ENCODE measurements around the gene RAB3IL1.
A peak's percentile ranks its signal among the peaks of the same experiment; 100 is the strongest.

The RAB3IL1 gene

DNA sequence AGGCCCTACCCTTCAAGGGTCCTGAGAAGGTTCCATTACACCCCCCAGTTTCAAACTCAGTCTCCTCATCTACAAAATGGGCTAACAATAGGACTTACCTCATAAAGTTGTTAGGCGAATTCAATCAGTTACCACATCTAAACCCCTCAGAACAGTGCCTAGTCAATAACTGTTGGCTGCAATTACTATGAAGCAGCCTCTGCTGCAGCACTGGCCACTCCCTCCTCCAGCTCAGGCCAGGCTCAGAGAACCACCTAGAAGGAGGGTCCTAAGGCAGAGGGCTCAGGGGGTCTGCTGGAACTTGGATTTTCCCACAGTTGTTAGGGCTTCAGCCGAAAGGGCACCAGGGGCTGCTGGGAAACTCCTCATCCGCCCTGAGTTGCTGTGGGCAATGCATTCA lies 30.7 kb downstream of the RAB3IL1 start:
- peaks cover 13 to 20% of the 10 kb centered on the region in 2 experiments for H3K4me1 ChIP-seq (ENCODE audit: control insufficient read depth in 1 of 2, insufficient read depth in 2 of 2, low read length in 2 of 2)
- WGBS (ENCODE audit: extremely low coverage, insufficient coverage, insufficient read length) = no CpG with 5 or more reads among the region's 3 CpGs

DNA sequence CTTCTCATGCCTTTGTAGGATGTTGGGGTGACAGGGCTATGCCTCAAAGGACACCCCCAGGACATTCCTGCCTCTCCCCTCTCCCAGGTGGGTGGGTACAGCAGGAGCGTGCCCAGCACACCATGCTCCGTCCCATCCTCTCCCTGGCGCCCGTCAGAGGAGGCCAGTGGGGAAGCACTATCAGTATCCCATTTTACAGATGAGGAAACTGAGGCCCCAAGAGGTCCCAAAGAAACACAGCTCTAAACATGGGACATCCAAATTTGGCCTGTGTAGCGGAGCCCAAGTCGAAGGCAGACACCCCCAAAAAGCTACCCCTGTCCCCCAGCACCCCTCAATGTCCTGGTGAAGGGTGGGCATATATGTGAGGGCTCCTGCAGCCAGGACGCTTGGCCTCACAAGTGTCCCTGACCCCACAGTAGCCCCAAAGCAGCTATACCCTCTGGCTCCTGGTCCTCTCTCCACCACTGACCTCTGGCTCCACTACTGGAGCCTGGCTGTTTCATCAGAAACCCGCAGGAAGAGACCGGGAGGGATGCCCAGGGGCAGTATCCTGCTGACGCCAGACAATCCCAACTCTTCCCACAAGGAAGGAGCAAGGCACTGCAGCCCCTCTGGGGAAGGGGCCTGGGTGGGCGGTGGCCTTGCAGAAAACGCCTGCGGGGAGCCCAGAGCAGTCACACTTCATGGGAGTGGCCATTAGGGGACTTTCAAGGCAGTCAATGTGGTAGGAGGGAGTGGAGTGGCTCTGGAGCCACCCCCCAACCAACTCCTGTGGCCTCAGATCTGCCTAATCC lies 31.4 kb downstream of the RAB3IL1 start:
- no peak overlapping the region for H3K9ac ChIP-seq (ENCODE audit: low read length)
- H3K79me2 ChIP-seq (ENCODE audit: control insufficient read depth, insufficient read depth, low read length, poor library complexity) = peaks cover 3% of the 10 kb centered on the region
- DNase-seq = peak; percentile 88 to 89
- H2AK5ac ChIP-seq (ENCODE audit: low read length) = no peak overlapping the region
- peaks cover 10 to 18% of the 10 kb centered on the region in 2 experiments for H3K4me1 ChIP-seq (ENCODE audit: control insufficient read depth in 1 of 2, insufficient read depth in 2 of 2, low read length in 2 of 2)
- H4K12ac ChIP-seq (ENCODE audit: low read depth, low read length) = no peak overlapping the region
- H3K9me3 ChIP-seq (ENCODE audit: insufficient read depth, low read depth, low read length) = peaks cover 4% of the 10 kb centered on the region
- WGBS (ENCODE audit: extremely low coverage, insufficient coverage, insufficient read length) = no CpG with 5 or more reads among the region's 13 CpGs
- H3K27me3 ChIP-seq (ENCODE audit: insufficient read depth, low read length) = no peaks in the 10 kb centered on the region
- H3K18ac ChIP-seq (ENCODE audit: low read length) = no peak overlapping the region
- no peak overlapping the region for H2BK120ac ChIP-seq (ENCODE audit: insufficient read depth, low read length, poor library complexity)
- H4K91ac ChIP-seq (ENCODE audit: low read depth, low read length) = peak overlapping the region; percentile 41
- no peak overlapping the region for H3K4ac ChIP-seq (ENCODE audit: low read depth, low read length)
- H3K79me1 ChIP-seq (ENCODE audit: low read length) = peaks cover 7% of the 10 kb centered on the region
- H3K14ac ChIP-seq (ENCODE audit: low read length) = peak overlapping the region; percentile 12
- no peak overlapping the region for H4K8ac ChIP-seq (ENCODE audit: low read depth, low read length)
- H2BK5ac ChIP-seq (ENCODE audit: low read depth, low read length, poor library complexity) = no peak overlapping the region
- no peak overlapping the region for H3K23ac ChIP-seq (ENCODE audit: low read length)
- H2BK12ac ChIP-seq (ENCODE audit: low read length) = peak overlapping the region; percentile 27
- H3K4me3 ChIP-seq (ENCODE audit: low read depth, low read length) = no peak overlapping the region
- H3K27ac ChIP-seq (ENCODE audit: low read depth, low read length) = no peak overlapping the region
- H3K36me3 ChIP-seq (ENCODE audit: control insufficient read depth in 1 of 2, insufficient read depth in 2 of 2, low read length in 2 of 2) = no peaks in the 10 kb centered on the region
- no peak overlapping the region for H3K4me2 ChIP-seq (ENCODE audit: low read length)
- H2AFZ ChIP-seq (ENCODE audit: insufficient read depth, low read length, poor library complexity) = no peak overlapping the region

More for the DNA sequence above, 30.7 kb downstream of the RAB3IL1 start:
- no peak overlapping the region for H3K4ac ChIP-seq (ENCODE audit: low read depth, low read length)
- H2AFZ ChIP-seq (ENCODE audit: insufficient read depth, low read length, poor library complexity) = no peak overlapping the region
- H2BK12ac ChIP-seq (ENCODE audit: low read length) = no peak overlapping the region
- no peak overlapping the region for H4K91ac ChIP-seq (ENCODE audit: low read depth, low read length)
- peaks cover 6% of the 10 kb centered on the region for H3K79me2 ChIP-seq (ENCODE audit: control insufficient read depth, insufficient read depth, low read length, poor library complexity)
- peaks cover 10% of the 10 kb centered on the region for H3K79me1 ChIP-seq (ENCODE audit: low read length)
- no peak overlapping the region for H3K18ac ChIP-seq (ENCODE audit: low read length)
- no peak overlapping the region for H3K9ac ChIP-seq (ENCODE audit: low read length)
- H3K4me2 ChIP-seq (ENCODE audit: low read length) = no peak overlapping the region
- H3K27ac ChIP-seq (ENCODE audit: low read depth, low read length) = no peak overlapping the region
- no peak overlapping the region for H3K4me3 ChIP-seq (ENCODE audit: low read depth, low read length)
- no peaks in the 10 kb centered on the region for H3K36me3 ChIP-seq (ENCODE audit: control insufficient read depth in 1 of 2, insufficient read depth in 2 of 2, low read length in 2 of 2)
- no peak overlapping the region for H2BK120ac ChIP-seq (ENCODE audit: insufficient read depth, low read length, poor library complexity)
- no peak overlapping the region for H2BK5ac ChIP-seq (ENCODE audit: low read depth, low read length, poor library complexity)
- no peak for DNase-seq
- H2AK5ac ChIP-seq (ENCODE audit: low read length) = no peak overlapping the region
- H3K23ac ChIP-seq (ENCODE audit: low read length) = no peak overlapping the region
- H4K8ac ChIP-seq (ENCODE audit: low read depth, low read length) = no peak overlapping the region
- H3K9me3 ChIP-seq (ENCODE audit: insufficient read depth, low read depth, low read length) = peaks cover 4% of the 10 kb centered on the region
- H3K14ac ChIP-seq (ENCODE audit: low read length) = no peak overlapping the region
- H4K12ac ChIP-seq (ENCODE audit: low read depth, low read length) = no peak overlapping the region
- H3K27me3 ChIP-seq (ENCODE audit: insufficient read depth, low read length) = no peaks in the 10 kb centered on the region

DNA sequence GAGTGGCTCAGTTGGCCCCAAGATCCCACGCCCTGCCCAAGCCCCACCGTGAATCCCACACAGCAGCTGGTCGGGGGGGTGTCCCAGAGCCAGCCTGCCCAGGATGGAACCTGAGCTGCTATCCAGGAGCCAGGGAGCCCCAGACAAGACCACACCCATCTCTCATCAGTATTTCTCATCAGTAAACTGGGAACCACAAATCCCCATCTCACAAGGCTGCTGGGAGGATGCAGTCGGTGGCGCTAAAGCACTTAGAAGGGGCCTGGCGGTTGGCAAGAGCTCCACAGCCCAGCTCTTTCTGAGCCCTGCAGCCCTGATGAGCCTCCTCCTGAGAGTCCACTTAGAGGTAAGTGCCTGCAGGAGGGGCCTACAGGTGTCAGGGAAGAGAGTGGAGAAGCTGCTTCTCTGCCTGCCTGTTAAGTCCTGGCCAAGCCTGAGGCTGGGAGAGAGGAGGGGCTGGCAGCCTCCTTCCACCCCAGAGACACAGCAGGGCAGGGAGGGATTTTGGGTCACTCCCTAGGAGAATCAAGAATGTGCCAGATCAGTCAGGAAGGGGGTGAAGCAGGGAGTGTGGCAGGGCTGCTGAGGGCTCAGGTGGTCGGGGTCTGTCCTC lies 32.1 kb downstream of the RAB3IL1 start:
- Histone ChIP-seq H3K79me1 (ENCODE audit: low read length) (peaks cover 2% of the 10 kb centered on the region), H3K27me3 (ENCODE audit: insufficient read depth, low read length) (no peaks in the 10 kb centered on the region), H2AFZ (ENCODE audit: insufficient read depth, low read length, poor library complexity) (no peak overlapping the region), H3K18ac (ENCODE audit: low read length) (no peak overlapping the region), H3K27ac (ENCODE audit: low read depth, low read length) (no peak overlapping the region), H3K9ac (ENCODE audit: low read length) (no peak overlapping the region), H4K8ac (ENCODE audit: low read depth, low read length) (no peak overlapping the region), H2AK5ac (ENCODE audit: low read length) (no peak overlapping the region), H3K4me3 (ENCODE audit: low read depth, low read length) (no peak overlapping the region), H3K36me3 (ENCODE audit: control insufficient read depth in 1 of 2, insufficient read depth in 2 of 2, low read length in 2 of 2) (no peaks in the 10 kb centered on the region), H3K9me3 (ENCODE audit: insufficient read depth, low read depth, low read length) (peaks cover 4% of the 10 kb centered on the region), H3K4me2 (ENCODE audit: low read length) (no peak overlapping the region), H3K4ac (ENCODE audit: low read depth, low read length) (no peak overlapping the region), H4K12ac (ENCODE audit: low read depth, low read length) (no peak overlapping the region), H2BK12ac (ENCODE audit: low read length) (peak overlapping the region; percentile 27), H3K14ac (ENCODE audit: low read length) (peak overlapping the region; percentile 12), H3K23ac (ENCODE audit: low read length) (no peak overlapping the region), H3K79me2 (ENCODE audit: control insufficient read depth, insufficient read depth, low read length, poor library complexity) (no peaks in the 10 kb centered on the region), H3K4me1 (ENCODE audit: control insufficient read depth in 1 of 2, insufficient read depth in 2 of 2, low read length in 2 of 2) (peaks cover 3 to 11% of the 10 kb centered on the region in 2 experiments), H2BK5ac (ENCODE audit: low read depth, low read length, poor library complexity) (no peak overlapping the region), H2BK120ac (ENCODE audit: insufficient read depth, low read length, poor library complexity) (no peak overlapping the region), H4K91ac (ENCODE audit: low read depth, low read length) (peak overlapping the region; percentile 41)
- no peak for DNase-seq
- no CpG with 5 or more reads among the region's 7 CpGs for WGBS (ENCODE audit: extremely low coverage, insufficient coverage, insufficient read length)

DNA sequence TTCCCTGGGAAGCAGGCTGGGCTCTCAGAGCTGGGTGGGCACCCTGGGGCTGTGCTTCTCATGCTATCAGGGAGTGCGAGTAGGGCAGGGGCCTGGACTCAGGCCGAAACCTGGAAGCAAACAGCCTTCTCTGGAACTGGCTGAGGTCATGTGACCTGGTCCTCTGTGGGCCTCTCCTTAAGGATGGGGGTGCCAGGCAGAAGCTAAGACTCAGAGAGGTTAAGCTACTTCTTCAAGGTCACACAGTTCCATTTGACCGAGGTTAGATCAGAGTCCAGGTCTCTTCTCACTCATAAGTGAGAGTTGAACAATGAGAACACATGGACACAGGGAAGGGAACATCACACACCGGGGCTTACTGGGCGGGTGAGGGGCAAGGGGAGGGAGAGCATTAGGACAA lies 33.4 kb downstream of the RAB3IL1 start:
- Histone ChIP-seq H3K9ac (ENCODE audit: low read length) (no peak overlapping the region), H3K79me2 (ENCODE audit: control insufficient read depth, insufficient read depth, low read length, poor library complexity) (no peaks in the 10 kb centered on the region), H3K4ac (ENCODE audit: low read depth, low read length) (no peak overlapping the region), H2AFZ (ENCODE audit: insufficient read depth, low read length, poor library complexity) (no peak overlapping the region), H3K27ac (ENCODE audit: low read depth, low read length) (no peak overlapping the region), H3K14ac (ENCODE audit: low read length) (no peak overlapping the region), H2AK5ac (ENCODE audit: low read length) (no peak overlapping the region), H3K36me3 (ENCODE audit: control insufficient read depth in 1 of 2, insufficient read depth in 2 of 2, low read length in 2 of 2) (no peaks in the 10 kb centered on the region), H3K4me1 (ENCODE audit: control insufficient read depth in 1 of 2, insufficient read depth in 2 of 2, low read length in 2 of 2) (peaks cover 0 to 8% of the 10 kb centered on the region in 2 experiments), H2BK12ac (ENCODE audit: low read length) (no peak overlapping the region), H3K9me3 (ENCODE audit: insufficient read depth, low read depth, low read length) (peaks cover 4% of the 10 kb centered on the region), H4K91ac (ENCODE audit: low read depth, low read length) (peak overlapping the region; percentile 8), H3K23ac (ENCODE audit: low read length) (no peak overlapping the region), H4K12ac (ENCODE audit: low read depth, low read length) (no peak overlapping the region), H3K4me2 (ENCODE audit: low read length) (no peak overlapping the region), H4K8ac (ENCODE audit: low read depth, low read length) (no peak overlapping the region), H3K4me3 (ENCODE audit: low read depth, low read length) (no peak overlapping the region), H3K27me3 (ENCODE audit: insufficient read depth, low read length) (no peaks in the 10 kb centered on the region), H3K79me1 (ENCODE audit: low read length) (no peaks in the 10 kb centered on the region), H2BK5ac (ENCODE audit: low read depth, low read length, poor library complexity) (no peak overlapping the region), H3K18ac (ENCODE audit: low read length) (no peak overlapping the region), H2BK120ac (ENCODE audit: insufficient read depth, low read length, poor library complexity) (no peak overlapping the region)
- DNase-seq = no peak
- no CpG with 5 or more reads among the region's 5 CpGs for WGBS (ENCODE audit: extremely low coverage, insufficient coverage, insufficient read length)

Measured in trophoblast cell (in vitro differentiated cells and primary cell).